C4-2B (cell line): ENCODE results near the gene SLC4A4.

ENCODE experiments used
- ZFX ChIP-seq: fragments of 450-650 bp; IDR thresholded peaks from 2 replicates; pipeline ENCODE4 v1.6.1; 2017
- TF ChIP-seq, protein P1 (sequence below): fragments of 450-650 bp; conservative IDR thresholded peaks from 2 replicates; pipeline ENCODE4 v1.5.1; 2017; ENCODE audit warnings: mild to moderate bottlenecking

DNA sequence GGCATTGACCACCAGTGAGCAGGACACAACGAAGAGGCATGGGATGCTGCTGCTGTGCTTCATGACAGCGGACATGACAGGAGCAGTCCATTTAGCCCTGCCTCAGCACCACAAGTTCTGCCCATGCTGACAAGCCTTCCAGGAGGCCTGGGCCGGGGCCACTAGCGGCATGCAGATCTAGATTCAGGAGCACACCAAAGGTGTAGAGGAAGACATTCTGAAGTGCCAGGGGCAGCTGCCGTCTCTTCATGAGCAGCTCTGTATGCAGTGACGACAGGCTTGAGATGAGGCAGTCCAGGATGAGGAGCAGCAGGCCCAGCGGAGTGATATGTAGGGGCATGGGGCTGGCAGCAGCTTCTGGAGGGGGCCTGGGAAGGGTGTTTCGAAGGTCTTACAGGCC lies 38.5 kb upstream of the SLC4A4 start:
- TF ChIP-seq, protein P1, sequence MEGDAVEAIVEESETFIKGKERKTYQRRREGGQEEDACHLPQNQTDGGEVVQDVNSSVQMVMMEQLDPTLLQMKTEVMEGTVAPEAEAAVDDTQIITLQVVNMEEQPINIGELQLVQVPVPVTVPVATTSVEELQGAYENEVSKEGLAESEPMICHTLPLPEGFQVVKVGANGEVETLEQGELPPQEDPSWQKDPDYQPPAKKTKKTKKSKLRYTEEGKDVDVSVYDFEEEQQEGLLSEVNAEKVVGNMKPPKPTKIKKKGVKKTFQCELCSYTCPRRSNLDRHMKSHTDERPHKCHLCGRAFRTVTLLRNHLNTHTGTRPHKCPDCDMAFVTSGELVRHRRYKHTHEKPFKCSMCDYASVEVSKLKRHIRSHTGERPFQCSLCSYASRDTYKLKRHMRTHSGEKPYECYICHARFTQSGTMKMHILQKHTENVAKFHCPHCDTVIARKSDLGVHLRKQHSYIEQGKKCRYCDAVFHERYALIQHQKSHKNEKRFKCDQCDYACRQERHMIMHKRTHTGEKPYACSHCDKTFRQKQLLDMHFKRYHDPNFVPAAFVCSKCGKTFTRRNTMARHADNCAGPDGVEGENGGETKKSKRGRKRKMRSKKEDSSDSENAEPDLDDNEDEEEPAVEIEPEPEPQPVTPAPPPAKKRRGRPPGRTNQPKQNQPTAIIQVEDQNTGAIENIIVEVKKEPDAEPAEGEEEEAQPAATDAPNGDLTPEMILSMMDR = no peak
- no peak for TF ChIP-seq ZFX
